ENCODE data around the gene RNF213.
"Not testable (repeated sequence)": the region's sequence is repeated elsewhere in the genome, so short reads cannot be mapped to it uniquely, and the experiment has no call there.

Gene RNF213

GRCh38 chr17:80274331-80274730, 13.7 kb downstream of the RNF213 start:
- TF ChIP-seq, protein P1, sequence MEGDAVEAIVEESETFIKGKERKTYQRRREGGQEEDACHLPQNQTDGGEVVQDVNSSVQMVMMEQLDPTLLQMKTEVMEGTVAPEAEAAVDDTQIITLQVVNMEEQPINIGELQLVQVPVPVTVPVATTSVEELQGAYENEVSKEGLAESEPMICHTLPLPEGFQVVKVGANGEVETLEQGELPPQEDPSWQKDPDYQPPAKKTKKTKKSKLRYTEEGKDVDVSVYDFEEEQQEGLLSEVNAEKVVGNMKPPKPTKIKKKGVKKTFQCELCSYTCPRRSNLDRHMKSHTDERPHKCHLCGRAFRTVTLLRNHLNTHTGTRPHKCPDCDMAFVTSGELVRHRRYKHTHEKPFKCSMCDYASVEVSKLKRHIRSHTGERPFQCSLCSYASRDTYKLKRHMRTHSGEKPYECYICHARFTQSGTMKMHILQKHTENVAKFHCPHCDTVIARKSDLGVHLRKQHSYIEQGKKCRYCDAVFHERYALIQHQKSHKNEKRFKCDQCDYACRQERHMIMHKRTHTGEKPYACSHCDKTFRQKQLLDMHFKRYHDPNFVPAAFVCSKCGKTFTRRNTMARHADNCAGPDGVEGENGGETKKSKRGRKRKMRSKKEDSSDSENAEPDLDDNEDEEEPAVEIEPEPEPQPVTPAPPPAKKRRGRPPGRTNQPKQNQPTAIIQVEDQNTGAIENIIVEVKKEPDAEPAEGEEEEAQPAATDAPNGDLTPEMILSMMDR (IDR thresholded peaks at IDR 0.05; ENCODE audit: extremely low read depth, missing control alignments) = no peak

GRCh38 chr17:80274871-80275449, 14.3 kb downstream of the RNF213 start:
- TF ChIP-seq, protein P1 (IDR thresholded peaks at IDR 0.05; ENCODE audit: extremely low read depth, missing control alignments) = no peak
- DNase-seq (ENCODE audit: low spot score) = no peak

More at GRCh38 chr17:80274331-80274730, 13.7 kb downstream of the RNF213 start:
- DNase-seq (ENCODE audit: low spot score) = no peak

- DNase-seq (ENCODE audit: low spot score) = not testable (repeated sequence)
These were observed 15.2 kb downstream of the RNF213 start for GRCh38 chr17:80275857-80276256.

GRCh38 chr17:80277751-80278671, 17.4 kb downstream of the RNF213 start:
- DNase-seq (ENCODE audit: low spot score) = no peak
- TF ChIP-seq, protein P1 (IDR thresholded peaks at IDR 0.05; ENCODE audit: extremely low read depth, missing control alignments) = no peak

DNA sequence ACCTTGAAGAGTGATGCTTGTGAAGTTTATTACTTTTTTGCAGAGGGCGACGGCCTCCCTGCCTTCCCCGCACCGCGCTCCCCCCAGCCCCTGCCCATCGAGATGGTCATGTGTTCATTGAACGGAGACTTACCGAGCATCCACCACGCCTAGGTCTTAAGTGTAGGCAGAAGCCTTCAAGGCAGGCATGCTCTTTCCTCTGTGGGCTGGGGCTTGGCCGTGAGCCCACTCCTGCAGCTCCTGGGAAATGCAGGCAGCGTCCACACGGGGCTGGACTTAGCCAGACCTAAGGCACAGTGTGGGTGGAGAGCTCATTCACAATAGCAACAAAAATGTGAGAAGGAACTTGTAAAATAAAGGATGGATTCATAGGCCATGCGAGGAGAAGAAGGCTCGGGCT, 19.2 kb downstream of the RNF213 start:
- TF ChIP-seq, protein P1 (IDR thresholded peaks at IDR 0.05; ENCODE audit: extremely low read depth, missing control alignments) = no peak
- DNase-seq (ENCODE audit: low spot score) = no peak

DNA sequence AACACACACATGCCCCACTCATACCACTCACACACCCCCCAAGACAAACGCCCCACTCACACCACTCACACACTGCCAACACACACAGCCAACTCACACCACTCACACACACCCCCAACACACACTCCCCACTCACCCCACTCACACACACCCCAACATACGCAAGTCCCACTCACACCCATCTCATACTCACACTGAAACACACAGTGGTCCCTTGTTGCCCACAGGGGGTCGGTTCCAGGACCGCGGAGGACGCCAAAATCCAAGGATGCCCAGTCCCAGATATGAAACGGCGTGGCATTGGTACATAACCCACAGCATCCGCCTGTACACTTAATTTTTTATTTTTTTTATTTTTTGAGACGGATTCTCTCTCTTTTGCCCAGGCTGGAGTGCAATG, 20.9 kb downstream of the RNF213 start:
- DNase-seq (ENCODE audit: low spot score) = no peak
- TF ChIP-seq, protein P1 (IDR thresholded peaks at IDR 0.05; ENCODE audit: extremely low read depth, missing control alignments) = no peak

- no peak for DNase-seq (ENCODE audit: low spot score)
- TF ChIP-seq, protein P1 (IDR thresholded peaks at IDR 0.05; ENCODE audit: extremely low read depth, missing control alignments) = no peak
These were observed 22.6 kb downstream of the RNF213 start for GRCh38 chr17:80283116-80283852.

Data from GM20000 (cell line).